ENCODE data around the gene HACL1.
"Not testable (repeated sequence)": the region's sequence is repeated elsewhere in the genome, so short reads cannot be mapped to it uniquely, and the experiment has no call there.

DNA sequence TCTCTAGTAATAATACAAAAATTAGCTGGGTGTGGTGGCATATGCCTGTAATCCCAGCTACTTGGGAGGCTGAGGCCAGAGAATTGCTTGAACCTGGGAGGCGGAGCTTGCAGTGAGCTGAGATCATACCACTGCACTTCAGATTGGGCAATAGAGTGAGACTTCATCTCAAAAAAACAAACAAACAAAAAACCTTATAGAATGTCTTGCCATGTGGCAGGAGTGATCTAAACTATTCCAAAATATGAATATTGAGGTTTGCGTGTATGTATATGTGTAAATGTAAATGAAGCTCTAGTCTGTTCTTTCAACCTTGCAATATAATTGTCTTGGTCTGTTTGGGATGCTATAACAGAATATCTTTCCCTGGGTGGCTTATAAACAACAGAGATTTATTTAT is 68.8 kb downstream of the HACL1 start:
- TF ChIP-seq POLR2A (IDR thresholded peaks at IDR 0.05) = not testable (repeated sequence)
- TF ChIP-seq, protein P1, sequence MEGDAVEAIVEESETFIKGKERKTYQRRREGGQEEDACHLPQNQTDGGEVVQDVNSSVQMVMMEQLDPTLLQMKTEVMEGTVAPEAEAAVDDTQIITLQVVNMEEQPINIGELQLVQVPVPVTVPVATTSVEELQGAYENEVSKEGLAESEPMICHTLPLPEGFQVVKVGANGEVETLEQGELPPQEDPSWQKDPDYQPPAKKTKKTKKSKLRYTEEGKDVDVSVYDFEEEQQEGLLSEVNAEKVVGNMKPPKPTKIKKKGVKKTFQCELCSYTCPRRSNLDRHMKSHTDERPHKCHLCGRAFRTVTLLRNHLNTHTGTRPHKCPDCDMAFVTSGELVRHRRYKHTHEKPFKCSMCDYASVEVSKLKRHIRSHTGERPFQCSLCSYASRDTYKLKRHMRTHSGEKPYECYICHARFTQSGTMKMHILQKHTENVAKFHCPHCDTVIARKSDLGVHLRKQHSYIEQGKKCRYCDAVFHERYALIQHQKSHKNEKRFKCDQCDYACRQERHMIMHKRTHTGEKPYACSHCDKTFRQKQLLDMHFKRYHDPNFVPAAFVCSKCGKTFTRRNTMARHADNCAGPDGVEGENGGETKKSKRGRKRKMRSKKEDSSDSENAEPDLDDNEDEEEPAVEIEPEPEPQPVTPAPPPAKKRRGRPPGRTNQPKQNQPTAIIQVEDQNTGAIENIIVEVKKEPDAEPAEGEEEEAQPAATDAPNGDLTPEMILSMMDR (IDR thresholded peaks at IDR 0.05) = not testable (repeated sequence)
